Stimulated activated CD8-positive, alpha-beta memory T cell treated with anti-CD3 and anti-CD28 coated beads, Interleukin-7, amount 100 ng/mL, for 4 hours (primary cell): ENCODE data around the gene MAGED2.
"Not testable (repeated sequence)": the region's sequence is repeated elsewhere in the genome, so short reads cannot be mapped to it uniquely, and the experiment has no call there.

Source experiments
- DNase-seq, 2 donors: peaks; one replicate each; pipeline ENCODE4 v3.0.0-alpha.2; 2020; ENCODE audit warnings: low read depth in 2 of 2

The MAGED2 gene, protein sequence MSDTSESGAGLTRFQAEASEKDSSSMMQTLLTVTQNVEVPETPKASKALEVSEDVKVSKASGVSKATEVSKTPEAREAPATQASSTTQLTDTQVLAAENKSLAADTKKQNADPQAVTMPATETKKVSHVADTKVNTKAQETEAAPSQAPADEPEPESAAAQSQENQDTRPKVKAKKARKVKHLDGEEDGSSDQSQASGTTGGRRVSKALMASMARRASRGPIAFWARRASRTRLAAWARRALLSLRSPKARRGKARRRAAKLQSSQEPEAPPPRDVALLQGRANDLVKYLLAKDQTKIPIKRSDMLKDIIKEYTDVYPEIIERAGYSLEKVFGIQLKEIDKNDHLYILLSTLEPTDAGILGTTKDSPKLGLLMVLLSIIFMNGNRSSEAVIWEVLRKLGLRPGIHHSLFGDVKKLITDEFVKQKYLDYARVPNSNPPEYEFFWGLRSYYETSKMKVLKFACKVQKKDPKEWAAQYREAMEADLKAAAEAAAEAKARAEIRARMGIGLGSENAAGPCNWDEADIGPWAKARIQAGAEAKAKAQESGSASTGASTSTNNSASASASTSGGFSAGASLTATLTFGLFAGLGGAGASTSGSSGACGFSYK

DNA sequence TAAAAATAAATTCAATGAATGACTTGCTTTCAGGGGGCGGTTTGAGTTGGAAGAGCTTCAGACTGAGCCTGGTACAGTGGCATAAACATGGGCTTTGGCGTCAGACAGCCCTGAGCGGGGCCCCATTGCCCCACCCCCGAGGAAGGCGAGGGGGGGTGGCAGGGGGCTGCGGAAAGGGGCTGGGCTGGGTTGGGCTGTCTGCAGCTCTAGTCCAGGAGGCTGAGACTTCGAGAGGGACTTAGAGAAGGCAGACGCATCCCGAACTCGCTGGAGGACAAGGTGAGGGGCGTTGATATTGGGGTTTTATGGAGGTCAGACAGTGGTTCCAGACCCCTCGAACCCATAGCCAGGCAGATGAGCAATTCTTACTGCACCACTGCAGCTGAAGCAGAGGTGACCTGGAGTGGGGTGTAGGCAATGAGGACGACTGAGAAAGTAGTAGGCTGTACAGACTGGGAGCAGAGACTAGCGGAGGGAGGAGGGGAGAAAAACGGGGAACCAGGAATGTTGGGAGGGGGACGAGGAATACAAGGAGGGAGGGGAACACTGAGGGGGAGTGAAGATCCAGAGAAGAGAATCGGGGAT, at the start of gene MAGED2:
TSS of gene MAGED2 (plus strand) at position 222 of the 585 bp plus-strand sequence. CDS start 1,587 bp downstream, outside the sequence.
- DNase-seq = peak; percentile 8 to 29

DNA sequence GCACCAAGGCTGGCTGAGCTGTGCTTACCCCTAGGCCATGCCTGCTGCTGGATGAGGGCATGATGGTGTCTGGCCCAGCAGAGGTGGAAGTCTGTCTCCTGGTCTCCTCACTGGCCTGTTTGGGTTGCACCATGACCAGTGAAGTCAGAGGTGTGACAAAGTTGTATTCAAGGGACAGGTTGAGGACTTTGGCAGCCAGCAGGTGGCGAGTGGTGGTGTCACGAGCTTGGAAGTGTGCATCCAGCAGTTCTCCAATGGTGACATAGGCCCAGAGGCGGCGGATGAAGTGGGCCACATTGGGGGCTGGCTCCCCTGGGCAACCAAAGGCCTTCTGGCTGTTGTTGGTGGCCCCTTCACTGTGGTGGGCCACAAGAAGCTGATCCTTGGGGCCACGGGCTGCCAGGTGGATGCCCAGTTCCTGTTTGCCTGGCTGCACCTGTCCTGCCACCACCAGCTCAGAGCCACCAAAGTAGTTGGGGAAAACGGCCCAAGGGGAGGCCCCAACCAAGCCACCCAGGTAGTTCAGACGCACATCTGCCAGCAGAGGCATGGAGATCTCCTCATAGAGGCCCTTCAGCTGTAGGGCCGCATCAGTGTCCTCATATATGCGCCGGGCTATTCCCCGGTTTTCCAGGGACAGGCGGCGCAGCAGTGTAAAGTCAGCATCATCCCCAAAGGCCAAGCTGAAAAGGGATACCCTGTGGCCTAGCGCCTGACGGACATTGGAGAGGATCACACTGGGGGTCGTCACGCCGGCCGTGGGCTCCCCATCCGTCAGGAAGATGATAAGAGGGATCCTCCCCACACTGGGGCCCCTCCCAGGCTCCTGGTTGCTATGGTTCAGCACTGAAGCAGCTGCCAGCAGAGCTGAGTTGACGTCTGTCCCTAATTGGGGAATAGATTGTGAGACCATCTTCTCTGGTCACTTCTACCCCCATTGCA, 49.2 kb upstream of the MAGED2 start:
- DNase-seq = no peak

DNA sequence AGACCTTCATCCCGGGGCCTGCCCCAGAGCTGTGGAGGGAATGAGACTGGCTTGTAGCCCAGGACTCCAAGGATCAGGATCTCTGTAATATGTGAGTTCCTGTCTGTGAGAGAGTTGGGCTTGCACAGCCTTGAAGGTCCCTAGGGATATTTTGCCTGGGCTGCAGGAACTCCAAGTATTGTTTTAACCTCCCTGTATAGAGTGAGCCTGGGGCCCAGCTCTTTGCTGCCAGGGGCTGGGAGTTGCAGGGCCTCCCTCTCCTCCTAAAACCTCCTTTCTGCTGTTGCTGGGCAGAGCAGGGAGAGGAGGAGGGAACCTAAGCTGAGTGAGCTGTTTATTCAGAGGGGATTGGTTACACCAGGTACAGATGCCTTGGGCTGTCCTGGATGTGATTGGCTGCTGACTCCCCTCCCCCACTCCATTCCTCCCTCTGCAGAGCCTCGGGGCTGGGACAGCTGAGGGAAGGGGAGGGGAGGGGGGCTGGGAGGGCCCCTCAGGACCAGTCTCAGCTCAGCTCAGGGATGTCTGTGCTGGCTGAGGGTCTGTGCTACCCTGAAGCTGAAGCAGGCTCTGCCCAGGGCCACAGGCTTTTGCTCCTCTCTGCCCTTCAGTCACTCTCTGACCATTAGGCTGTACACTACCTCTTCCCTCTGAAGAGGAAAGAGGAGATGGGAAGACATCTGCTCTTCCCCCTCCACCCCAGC, 33.0 kb upstream of the MAGED2 start:
- not testable (repeated sequence) for DNase-seq

DNA sequence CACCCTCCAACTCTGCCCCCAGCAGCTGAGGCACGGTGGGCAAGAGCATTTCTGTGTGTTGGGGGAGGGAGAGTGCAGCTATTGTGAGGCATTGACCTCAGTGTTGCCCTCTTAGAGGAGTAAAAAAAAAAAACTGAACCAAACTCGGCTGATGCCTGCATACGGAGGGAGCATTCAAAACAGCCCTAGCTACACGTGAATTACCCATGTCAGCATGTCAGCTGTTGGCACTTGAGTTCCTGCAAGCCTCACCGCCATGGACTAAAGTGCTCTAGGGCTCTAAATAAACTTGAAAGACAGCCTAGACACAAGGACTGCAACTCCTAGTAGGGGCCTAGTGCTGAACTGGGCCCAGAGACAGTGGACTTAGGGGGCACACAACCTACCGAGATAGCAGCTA, 31.5 kb upstream of the MAGED2 start:
- no peak for DNase-seq

DNA sequence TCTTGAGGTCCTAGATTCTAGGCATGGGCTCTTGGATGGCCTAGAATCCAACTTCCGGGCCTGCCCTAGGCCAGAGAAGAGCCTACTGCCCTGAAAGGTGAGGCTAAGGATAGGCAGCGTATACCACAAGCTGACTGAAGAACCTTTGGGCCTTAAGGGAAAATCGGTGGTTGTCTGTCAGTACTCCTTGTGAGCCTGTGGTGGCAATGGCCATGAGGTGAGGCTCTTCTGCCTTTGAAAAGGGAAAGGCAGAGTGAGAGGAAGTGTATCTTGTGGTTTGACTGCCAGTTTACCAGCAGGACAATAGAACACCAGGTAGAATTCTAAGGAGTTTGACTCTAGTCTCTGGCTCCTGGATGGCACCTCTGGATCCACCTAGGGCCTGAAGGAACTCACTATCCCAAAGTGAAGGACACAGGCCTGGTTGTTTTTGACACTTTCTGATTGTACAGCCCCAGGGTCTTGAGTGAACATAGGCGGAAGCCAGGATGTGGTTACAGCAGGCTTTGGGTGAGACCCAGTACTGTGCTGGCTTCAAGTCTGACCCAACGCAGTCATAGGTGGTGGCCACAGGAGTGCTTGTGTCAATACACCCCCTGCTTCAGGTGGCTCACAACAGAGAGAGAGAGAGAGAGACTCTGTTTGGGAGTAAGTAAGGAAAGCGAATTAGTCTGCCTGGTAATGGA, 30.4 kb upstream of the MAGED2 start:
- no peak for DNase-seq

DNA sequence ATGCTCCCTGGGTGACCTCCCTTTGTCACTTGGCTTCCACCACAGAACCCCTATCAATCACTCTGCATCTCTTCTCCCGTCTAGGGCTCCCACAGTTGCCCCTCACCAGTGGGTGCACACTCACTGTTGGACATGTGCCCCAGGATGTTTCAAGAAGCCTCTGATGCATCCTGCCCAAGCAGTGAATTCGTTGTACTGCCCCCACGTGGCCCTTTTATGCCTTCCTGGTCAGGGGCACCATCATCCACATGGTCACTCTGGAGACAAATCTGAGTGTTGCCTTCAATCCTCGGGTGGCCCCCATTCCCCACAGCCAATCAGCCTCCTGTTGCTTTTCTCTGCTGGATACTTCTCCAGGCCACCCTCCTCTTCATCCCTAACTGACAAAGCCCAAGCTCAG, 21.6 kb upstream of the MAGED2 start:
- DNase-seq = no peak

DNA sequence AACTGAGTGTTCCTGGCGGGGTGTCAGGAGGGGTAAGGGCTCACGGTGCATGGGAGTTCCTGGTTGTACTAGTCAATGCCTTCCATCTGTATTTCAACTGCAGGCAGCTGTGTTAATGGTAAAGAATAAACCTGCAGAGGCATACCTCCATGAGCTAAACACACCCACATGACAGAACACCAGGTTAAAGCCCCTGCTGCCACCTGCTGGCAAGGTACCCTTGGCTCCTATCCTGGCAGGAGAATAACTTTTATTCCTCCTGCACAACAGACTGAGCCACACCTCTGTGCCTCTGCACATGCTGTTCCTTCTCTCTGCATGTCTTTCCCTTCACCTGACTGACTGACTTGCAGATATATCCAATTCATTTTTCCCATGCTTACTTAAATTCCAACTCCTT, 20.6 kb upstream of the MAGED2 start:
- DNase-seq = peak in 1 of 2 donors; percentile 5

DNA sequence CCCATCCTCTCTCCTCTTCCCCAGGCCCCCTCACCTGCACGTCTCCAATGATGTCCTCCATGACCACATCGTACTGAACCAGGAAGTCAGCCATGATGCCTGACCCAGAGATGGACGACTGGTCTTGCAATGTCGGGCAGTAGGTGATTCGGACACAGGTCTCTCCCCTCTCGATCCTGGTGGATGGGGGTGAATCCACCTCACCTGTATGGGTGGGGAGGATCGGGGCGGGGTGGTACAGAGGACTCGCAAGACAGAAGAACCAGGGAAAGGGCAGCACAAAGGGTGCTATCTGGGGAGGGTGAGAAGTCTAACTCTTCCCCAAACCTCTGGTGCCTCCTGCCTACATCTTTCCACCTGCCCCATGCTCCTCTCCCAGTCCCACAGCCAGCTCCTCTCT, 19.1 kb upstream of the MAGED2 start:
- DNase-seq = no peak

DNA sequence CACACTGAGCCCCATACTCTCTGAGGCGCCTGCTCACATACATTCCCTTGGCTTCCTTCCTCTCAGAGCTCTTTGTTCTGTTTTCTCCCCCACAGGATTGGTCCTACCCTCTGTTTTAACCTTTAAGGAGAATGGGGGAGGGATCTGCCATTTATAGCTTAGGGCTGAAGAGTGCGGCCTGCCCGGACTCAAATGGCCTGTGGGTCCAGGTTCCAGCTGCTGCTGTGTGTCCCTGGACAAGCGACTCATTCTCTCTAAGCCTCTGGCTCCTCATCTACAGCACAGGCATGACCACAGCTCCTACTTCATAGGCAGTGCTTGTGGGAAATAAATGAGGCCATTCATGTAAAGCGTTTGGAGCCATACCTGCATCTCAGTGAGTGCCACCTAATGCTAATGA, 18.1 kb upstream of the MAGED2 start:
- not testable (repeated sequence) for DNase-seq

DNA sequence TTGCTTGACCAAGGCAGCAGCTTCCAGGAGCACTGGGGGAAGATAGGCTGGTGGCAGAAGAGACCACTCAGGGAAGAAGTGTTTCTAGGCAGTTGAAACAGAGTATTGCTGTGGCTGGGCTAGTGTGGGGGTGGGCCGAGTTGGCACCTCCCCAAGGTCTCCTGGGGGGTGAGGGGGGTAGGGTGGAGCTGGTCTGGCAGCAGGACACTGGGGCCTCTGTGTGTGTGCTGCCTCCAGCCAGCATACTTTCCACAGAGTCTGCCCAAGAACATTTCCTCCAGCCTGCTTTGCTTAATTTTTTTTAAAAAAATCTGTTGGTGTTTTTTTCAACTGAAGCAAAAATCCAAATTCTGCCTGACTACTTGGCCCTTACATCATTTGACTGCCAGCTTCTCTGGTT, 13.5 kb upstream of the MAGED2 start:
- DNase-seq = no peak

DNA sequence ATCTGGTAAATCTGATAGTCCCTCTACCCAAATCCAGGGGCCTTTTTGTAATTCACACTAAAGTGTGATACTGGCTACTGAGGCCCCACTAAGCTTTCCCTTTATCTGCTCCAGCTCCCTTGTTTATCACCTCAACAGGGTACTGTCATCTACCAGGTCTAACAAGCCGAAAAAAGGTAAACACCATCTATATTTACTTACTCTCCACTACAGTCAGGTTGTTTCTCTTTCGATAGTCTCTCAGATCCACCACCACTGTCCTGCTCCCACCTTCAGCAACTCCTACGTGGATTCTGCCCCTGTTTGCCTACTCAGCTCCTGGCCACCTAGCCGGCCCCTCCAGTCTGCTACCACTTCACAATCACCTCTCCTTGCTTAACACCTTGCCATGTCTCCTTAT, 12.8 kb upstream of the MAGED2 start:
- no peak for DNase-seq

DNA sequence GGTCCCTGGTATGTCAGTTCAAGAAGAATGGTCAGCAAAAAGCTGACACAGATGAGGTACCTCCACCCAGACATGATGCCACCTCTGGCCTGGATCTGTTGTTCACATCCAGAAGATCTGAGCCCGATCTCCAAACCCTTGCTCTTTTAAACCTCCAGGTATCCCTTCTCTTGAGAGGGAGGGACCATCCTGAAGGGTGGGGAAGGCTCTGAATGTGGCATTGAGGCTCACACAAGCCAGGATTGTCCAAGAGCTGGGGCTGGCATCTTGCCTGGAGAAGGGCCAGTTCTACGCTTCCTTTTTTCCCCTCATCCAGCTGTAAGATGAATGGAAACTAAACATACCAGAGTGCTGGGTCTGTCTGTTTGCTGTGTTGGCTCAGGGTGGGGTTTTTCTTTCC, 9.4 kb upstream of the MAGED2 start, which contains the start of gene ITIH6:
TSS of gene ITIH6 (minus strand) at position 119 of the 400 bp plus-strand sequence. CDS start at position 74, 45 bp downstream.
- no peak for DNase-seq

DNA sequence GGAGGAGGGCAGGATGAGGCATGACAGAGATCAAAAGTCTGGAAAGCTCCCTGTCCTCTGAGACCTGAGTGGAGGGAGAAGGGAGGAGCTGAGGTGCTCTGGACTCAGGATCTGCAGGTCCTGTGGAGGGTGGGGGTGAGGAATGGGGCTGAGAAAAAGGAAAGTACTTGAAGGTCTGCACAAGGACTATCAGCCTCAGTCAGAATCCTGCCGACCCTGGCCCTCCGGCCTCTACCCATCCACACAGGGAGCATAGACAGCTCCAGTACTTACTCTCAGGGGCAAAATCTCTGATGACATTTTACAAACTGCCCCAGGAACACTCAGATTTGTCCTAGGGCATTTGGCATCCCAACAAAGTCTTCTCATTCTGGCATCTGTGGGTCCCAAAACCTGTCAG, 8.5 kb upstream of the MAGED2 start:
- DNase-seq = no peak

DNA sequence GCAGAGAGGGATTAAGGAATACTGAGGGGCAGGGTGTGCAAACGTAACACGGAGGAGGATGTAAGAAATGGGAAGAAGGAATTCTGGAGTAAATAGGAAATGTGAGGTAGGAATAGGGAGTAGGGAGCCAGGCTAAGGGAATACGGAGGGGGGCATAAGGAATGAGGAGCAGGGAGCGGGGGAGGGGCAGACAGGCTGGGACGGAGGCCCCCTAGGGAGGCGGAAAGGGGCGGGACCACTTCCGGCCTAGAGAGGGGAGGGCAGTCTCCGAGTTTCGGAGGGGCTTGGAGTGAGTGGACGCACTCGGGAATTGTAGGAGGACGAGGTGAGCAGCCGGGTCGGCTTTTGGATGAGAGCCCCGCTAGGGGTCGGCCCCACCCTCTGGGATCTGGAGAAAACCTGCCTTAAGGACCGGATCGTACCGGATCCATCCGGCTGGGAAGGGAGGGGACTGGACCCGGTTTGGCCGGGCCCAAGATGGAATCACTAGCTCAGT, 612 bp downstream of the MAGED2 start:
- DNase-seq = peak in 1 of 2 donors; percentile 34

DNA sequence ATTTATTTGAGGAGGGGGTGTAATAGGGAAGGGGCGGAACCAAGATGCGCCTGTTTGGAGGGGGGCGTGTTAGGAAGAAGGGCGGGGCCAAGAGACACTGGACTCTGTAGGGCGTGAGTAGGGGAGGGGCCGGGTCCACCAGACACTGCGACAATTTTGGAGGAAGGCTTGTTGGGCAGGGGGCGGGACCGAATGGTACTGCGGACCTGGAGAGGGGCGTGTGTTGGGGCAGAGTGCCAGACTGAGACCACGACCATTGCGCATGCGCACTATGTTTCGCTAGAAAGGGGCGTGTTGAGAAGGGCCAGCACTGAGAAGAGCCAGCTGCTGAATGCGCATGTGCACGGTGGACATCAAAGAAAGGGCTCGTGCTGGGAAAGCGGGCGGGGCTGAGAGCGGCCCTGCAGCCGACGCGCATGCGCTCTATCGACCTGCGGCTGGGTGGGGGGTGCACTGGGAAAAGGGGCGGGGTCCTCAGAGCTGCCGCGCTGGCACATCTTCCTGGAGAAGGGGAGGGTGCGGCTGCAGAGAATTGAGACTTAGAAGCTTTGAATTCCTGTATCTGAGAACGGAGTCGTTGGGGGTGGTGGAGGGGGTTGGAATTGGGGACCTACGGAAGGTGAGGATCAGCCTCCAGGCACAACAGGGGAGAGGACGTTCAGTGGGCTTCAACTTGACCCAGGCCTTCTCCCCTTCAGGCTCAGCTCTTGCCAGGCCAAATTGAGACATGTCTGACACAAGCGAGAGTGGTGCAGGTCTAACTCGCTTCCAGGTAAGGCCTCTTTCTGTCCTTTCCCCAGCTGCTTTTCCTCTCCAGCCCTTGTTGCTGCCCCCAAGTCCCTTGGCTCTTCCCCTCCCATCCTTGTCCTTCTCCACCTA, 1.3 kb downstream of the MAGED2 start:
- DNase-seq = peak; percentile 78 to 79

DNA sequence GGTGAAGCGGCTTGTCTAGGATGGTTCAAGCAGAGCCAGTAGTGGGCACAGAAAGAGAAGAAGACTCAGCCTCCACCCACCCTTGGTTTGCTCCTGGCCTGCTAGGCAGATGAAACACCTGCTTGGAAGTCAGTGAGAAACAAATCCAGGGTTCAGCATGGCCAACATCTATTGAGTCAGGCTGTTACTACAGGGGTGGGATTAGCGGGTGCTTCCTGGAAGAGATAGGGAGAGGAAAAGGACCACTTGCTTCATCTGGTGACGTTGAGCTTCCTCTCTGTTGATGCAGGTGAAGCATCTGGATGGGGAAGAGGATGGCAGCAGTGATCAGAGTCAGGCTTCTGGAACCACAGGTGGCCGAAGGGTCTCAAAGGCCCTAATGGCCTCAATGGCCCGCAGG, 3.0 kb downstream of the MAGED2 start:
- DNase-seq = no peak

DNA sequence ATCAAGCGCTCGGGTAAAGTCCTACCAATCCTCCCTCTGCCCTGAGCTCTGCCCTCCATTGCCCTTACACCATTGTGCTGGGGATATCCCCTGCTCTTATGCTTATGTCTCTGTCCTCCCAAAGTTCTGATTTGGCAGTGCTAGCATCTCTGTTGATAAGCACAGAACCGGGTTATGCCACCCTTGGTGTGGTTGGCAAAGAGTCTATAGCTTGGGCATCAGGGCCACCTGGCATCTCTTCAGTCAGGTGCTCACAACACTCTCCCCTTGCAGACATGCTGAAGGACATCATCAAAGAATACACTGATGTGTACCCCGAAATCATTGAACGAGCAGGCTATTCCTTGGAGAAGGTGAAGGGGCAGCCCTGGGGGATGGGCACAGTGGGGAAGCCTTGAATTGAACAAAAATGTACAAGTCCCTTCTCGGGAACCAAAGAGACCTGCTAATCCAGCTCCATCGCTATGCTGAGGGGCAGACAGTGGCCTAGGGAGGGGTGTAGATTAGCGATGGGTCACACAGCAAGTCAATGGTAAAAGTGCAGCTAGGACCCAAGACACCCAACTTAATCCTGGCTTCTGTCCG, 3.8 kb downstream of the MAGED2 start:
- no peak for DNase-seq

DNA sequence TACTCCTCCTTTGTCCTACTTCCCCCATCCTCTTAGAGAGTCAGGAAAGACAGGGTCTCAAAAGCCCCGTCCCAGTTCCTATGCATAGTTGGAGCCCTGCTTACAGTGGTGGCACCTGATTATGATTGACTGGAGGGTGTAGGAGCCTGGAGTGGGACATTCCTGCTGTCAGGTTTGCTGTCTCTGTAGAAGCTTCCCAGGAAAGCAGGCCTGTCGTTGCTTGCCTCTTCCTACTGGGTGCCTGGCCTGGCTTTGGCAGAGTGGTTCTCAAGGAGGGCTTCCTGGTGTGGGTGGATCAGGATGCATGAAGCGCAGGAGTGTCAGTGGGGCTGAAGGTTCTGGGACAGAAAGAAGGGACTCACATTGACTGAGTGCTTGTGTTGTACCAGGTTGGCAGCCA, 4.8 kb downstream of the MAGED2 start:
- DNase-seq = no peak

DNA sequence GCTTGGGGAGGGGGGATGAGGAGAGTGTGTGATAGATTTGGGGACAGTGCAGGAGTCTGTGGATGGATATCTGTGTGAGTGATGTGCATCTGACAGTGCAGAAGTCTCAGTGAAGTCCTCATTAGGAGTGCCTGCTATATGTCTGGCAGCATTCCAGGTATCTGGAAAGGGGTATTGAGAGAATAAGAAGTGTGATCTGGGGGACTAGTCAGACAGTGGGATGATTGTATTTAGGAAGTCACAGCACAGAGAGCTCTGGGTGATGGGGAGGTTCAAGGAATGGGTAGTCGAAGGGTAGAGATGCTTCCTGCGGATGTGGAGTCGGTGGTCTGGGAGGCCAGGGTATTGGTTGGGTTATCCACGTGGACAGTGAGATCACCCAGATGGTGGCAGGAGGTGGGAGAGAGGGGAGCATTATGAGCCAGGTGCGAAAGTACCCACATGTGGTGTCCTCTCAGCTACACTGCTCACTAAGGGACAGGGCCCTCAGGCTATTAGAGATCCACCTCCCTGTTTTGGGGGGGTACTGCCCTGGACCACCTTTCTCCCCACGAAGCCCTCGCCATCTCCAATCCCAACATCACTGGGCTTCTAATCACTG, 9.8 kb downstream of the MAGED2 start:
- DNase-seq = no peak
